ENCODE results near the gene DOCK4.
A peak's percentile ranks its signal among the peaks of the same experiment; 100 is the strongest.

The DOCK4 gene

GRCh38 chr7:111736552-111736874, 469.7 kb downstream of the DOCK4 start:
- TF ChIP-seq FOXM1 (IDR thresholded peaks at IDR 0.05; ENCODE audit: borderline replicate concordance, low read depth) (no peak), TCF12 (IDR thresholded peaks at IDR 0.05; ENCODE audit: low read depth) (no peak), EP300 (IDR thresholded peaks at IDR 0.05; ENCODE audit: borderline replicate concordance) (no peak), TEAD4 (IDR thresholded peaks at IDR 0.05) (no peak), RAD21 (IDR thresholded peaks at IDR 0.05; ENCODE audit: low read depth) (no peak), REST (IDR thresholded peaks at IDR 0.05; ENCODE audit: low read depth) (no peak), EGR1 (IDR thresholded peaks at IDR 0.05) (no peak), USF1 (IDR thresholded peaks at IDR 0.05) (no peak), ZBTB7A (IDR thresholded peaks at IDR 0.05; ENCODE audit: low read depth) (no peak), NFIC (IDR thresholded peaks at IDR 0.05) (no peak), CEBPB (IDR thresholded peaks at IDR 0.05) (no peak), TAF1 (IDR thresholded peaks at IDR 0.05; ENCODE audit: low read depth) (no peak), CREB1 (IDR thresholded peaks at IDR 0.05; ENCODE audit: low read depth) (no peak), MAX (IDR thresholded peaks at IDR 0.05) (no peak)

GRCh38 chr7:111735661-111736551, 470.3 kb downstream of the DOCK4 start:
- TF ChIP-seq RAD21 (IDR thresholded peaks at IDR 0.05; ENCODE audit: low read depth), result peak; percentile 95
- no peak for TF ChIP-seq MAX (IDR thresholded peaks at IDR 0.05)
- TF ChIP-seq TEAD4 (IDR thresholded peaks at IDR 0.05), result peak; percentile 32; the same call in 1 of the 2 replicates

GRCh38 chr7:111734954-111735660, 471.1 kb downstream of the DOCK4 start:
- TF ChIP-seq TAF1 (IDR thresholded peaks at IDR 0.05; ENCODE audit: low read depth) (no peak), CEBPB (IDR thresholded peaks at IDR 0.05) (no peak), ZBTB7A (IDR thresholded peaks at IDR 0.05; ENCODE audit: low read depth) (no peak), TCF12 (IDR thresholded peaks at IDR 0.05; ENCODE audit: low read depth) (no peak), CREB1 (IDR thresholded peaks at IDR 0.05; ENCODE audit: low read depth) (no peak), REST (IDR thresholded peaks at IDR 0.05; ENCODE audit: low read depth) (no peak), RAD21 (IDR thresholded peaks at IDR 0.05; ENCODE audit: low read depth) (no peak), YY1 (IDR thresholded peaks at IDR 0.05; ENCODE audit: low read depth) (no peak), EGR1 (IDR thresholded peaks at IDR 0.05) (no peak), TEAD4 (IDR thresholded peaks at IDR 0.05) (no peak), USF1 (IDR thresholded peaks at IDR 0.05) (no peak), FOXM1 (IDR thresholded peaks at IDR 0.05; ENCODE audit: borderline replicate concordance, low read depth) (no peak), NFIC (IDR thresholded peaks at IDR 0.05) (no peak), MAX (IDR thresholded peaks at IDR 0.05) (no peak), EP300 (IDR thresholded peaks at IDR 0.05; ENCODE audit: borderline replicate concordance) (no peak)

- TF ChIP-seq USF1 (IDR thresholded peaks at IDR 0.05) (no peak), ZBTB7A (IDR thresholded peaks at IDR 0.05; ENCODE audit: low read depth) (no peak), EGR1 (IDR thresholded peaks at IDR 0.05) (no peak), MAX (IDR thresholded peaks at IDR 0.05) (no peak), CEBPB (IDR thresholded peaks at IDR 0.05) (no peak), FOXM1 (IDR thresholded peaks at IDR 0.05; ENCODE audit: borderline replicate concordance, low read depth) (no peak), REST (IDR thresholded peaks at IDR 0.05; ENCODE audit: low read depth) (no peak), TAF1 (IDR thresholded peaks at IDR 0.05; ENCODE audit: low read depth) (no peak), TCF12 (IDR thresholded peaks at IDR 0.05; ENCODE audit: low read depth) (no peak), CREB1 (IDR thresholded peaks at IDR 0.05; ENCODE audit: low read depth) (no peak), NFIC (IDR thresholded peaks at IDR 0.05) (no peak)
Observed at GRCh38 chr7:111732923-111733322, 473.3 kb downstream of the DOCK4 start.
